K562 (cell line): Measurements from ENCODE around the gene CCND3. TPM values are rescaled to one million over a fixed set of nuclear protein-coding genes. Genes with fewer than 3 reads are reported as not detected.

Experiments
- CCAR2 ChIP-seq: fragments of 200-400 bp; formaldehyde crosslinking; IDR thresholded peaks from 2 replicates; pipeline ENCODE4 v1.6.1; 2017; ENCODE audit warnings: mild to moderate bottlenecking, low read depth, low read length
- FOXA1 ChIP-seq: fragments of 450-650 bp; IDR thresholded peaks from 2 replicates; pipeline ENCODE4 v1.6.1; 2016; ENCODE audit warnings: mild to moderate bottlenecking, borderline replicate concordance
- HOMEZ ChIP-seq: fragments of 250-450 bp; sonication (Bioruptor Pico); IDR thresholded peaks from 2 replicates; pipeline ENCODE4 v1.4.0; 2020; ENCODE audit warnings: mild to moderate bottlenecking, moderate library complexity
- IFI16 ChIP-seq: fragments of 250-450 bp; sonication (Bioruptor Pico); IDR thresholded peaks from 2 replicates; pipeline ENCODE4 v2.1.2; 2022; ENCODE audit warnings: mild to moderate bottlenecking, inconsistent platforms
- MCM3 ChIP-seq: fragments of 450-650 bp; IDR thresholded peaks from 2 replicates; pipeline ENCODE4 v1.6.1; 2016
- NCOA4 ChIP-seq: fragments of 450-650 bp; IDR thresholded peaks from 2 replicates; pipeline ENCODE4 v1.6.1; 2018; ENCODE audit warnings: mild to moderate bottlenecking; ENCODE audit not compliant: partially characterized antibody
- NELFE ChIP-seq: IDR thresholded peaks from 2 replicates; pipeline ENCODE4 v1.6.1; 2011; ENCODE audit warnings: mild to moderate bottlenecking; ENCODE audit not compliant: insufficient read depth, insufficient read length
- NONO ChIP-seq, 2 experiments: fragments of 200-400 bp in 1 of 2; fragments of 450-650 bp in 1 of 2; formaldehyde crosslinking in 1 of 2; IDR thresholded peaks; 2 replicates each; pipeline ENCODE4 v1.6.1; 2017; ENCODE audit warnings: low read depth in 2 of 2, mild to moderate bottlenecking in 2 of 2, moderate library complexity in 2 of 2, low read length in 1 of 2
- NR4A1 ChIP-seq, 2 experiments: fragments of 250-450 bp in 1 of 2; fragments of 450-650 bp in 1 of 2; sonication (Bioruptor Pico) in 1 of 2; IDR thresholded peaks; 2 replicates each; pipeline versions ENCODE4 v1.4.0 to v1.6.1; 2016 to 2020; ENCODE audit warnings: mild to moderate bottlenecking in 2 of 2, missing compliant biosample characterization in 1 of 2, missing genetic modification characterization in 1 of 2, moderate library complexity in 1 of 2
- PKNOX1 ChIP-seq: fragments of 450-650 bp; IDR thresholded peaks from 2 replicates; pipeline ENCODE4 v1.6.1; 2016
- PML ChIP-seq: IDR thresholded peaks from 2 replicates; pipeline ENCODE4 v1.6.1; 2012; ENCODE audit warnings: low read length, inconsistent platforms
- POLR3A ChIP-seq: IDR thresholded peaks from 2 replicates; pipeline ENCODE4 v1.6.1; 2011; ENCODE audit warnings: borderline replicate concordance, mild to moderate bottlenecking, moderate library complexity; ENCODE audit not compliant: insufficient read length, insufficient read depth; ENCODE audit errors: extremely low read depth
- SIN3A ChIP-seq, 2 experiments: fragments of 150-350 bp in 1 of 2; IDR thresholded peaks; 2 replicates each; pipeline ENCODE4 v1.6.1; 2011 to 2016; ENCODE audit warnings: borderline replicate concordance in 2 of 2, low read depth in 2 of 2, low read length in 2 of 2, mild to moderate bottlenecking in 2 of 2, moderate library complexity in 2 of 2; ENCODE audit not compliant: control insufficient read depth in 1 of 2
- SMAD3 ChIP-seq: fragments of 450-650 bp; formaldehyde crosslinking; conservative IDR thresholded peaks from 2 replicates; pipeline ENCODE4 v1.4.0; 2020; ENCODE audit warnings: mild to moderate bottlenecking
- SMARCC2 ChIP-seq: fragments of 450-650 bp; IDR thresholded peaks from 2 replicates; pipeline ENCODE4 v1.6.1; 2017; ENCODE audit warnings: antibody characterized with exemption, moderate library complexity, mild to moderate bottlenecking, low read depth
- SRF ChIP-seq, 2 experiments: fragments of 250-450, 450-650 bp in 1 of 2; sonication (Bioruptor Pico) in 1 of 2; sonication (generic) in 1 of 2; formaldehyde crosslinking; IDR thresholded peaks; 2 replicates each; pipeline versions ENCODE4 v1.5.0 to v1.5.1; 2020 to 2022; ENCODE audit warnings: mild to moderate bottlenecking in 1 of 2, missing genetic modification reagents in 1 of 2
- ZBTB5 ChIP-seq: fragments of 450-650 bp; IDR thresholded peaks from 2 replicates; pipeline ENCODE4 v1.6.1; 2017; ENCODE audit warnings: antibody characterized with exemption
- ZNF41 ChIP-seq: fragments of 250-450 bp; sonication (Bioruptor Pico); conservative IDR thresholded peaks from 2 replicates; pipeline ENCODE4 v1.4.0; 2020; ENCODE audit warnings: mild to moderate bottlenecking
- polyA plus RNA-seq, 8 experiments: library from polyadenylated mRNA; depleted of rRNA in 4 of 8; stranded (reverse) in 5 of 8; unstranded in 3 of 8; fragments of >200 nt; fragmentation: Nextera tagmentation in 2 of 8; fragmentation: Illumina TruSeq in 1 of 8; extraction: Ambion mirVana in 2 of 8; extraction: Trizol in 1 of 8; gene quantifications; 2 replicates each; pipeline versions ENCODE4 v1.2.1 to v1.2.3, GENCODE V29; 2011 to 2014; ENCODE audit warnings: inconsistent platforms in 1 of 8, missing spikeins in 1 of 8
- total RNA-seq, 7 experiments: library from RNA; depleted of rRNA in 6 of 7; stranded (reverse); fragments of >200 nt in 6 of 7; fragmentation: Illumina TruSeq in 2 of 7; extraction: Trizol in 2 of 7; gene quantifications; 2 replicates each; pipeline versions ENCODE4 v1.2.1 to v1.2.3, GENCODE V29; 2011 to 2021; ENCODE audit warnings: low replicate concordance in 1 of 7
- TF ChIP-seq, protein P1 (sequence below): fragments of 450-650 bp; IDR thresholded peaks from 2 replicates; pipeline ENCODE4 v1.6.1; 2016; ENCODE audit warnings: low read depth, mild to moderate bottlenecking, moderate library complexity
- TF ChIP-seq, protein P2 (sequence below): IDR thresholded peaks from 2 replicates; pipeline ENCODE4 v1.6.1; 2016; ENCODE audit warnings: missing genetic modification characterization, missing compliant biosample characterization

Gene CCND3
- total and polyA plus RNA-seq, 9 of the 15 experiments (the other 6 are each of a cell fraction or from before 2014, with no cell fraction given), result 21.5 to 204 (median 97.4) TPM

DNA sequence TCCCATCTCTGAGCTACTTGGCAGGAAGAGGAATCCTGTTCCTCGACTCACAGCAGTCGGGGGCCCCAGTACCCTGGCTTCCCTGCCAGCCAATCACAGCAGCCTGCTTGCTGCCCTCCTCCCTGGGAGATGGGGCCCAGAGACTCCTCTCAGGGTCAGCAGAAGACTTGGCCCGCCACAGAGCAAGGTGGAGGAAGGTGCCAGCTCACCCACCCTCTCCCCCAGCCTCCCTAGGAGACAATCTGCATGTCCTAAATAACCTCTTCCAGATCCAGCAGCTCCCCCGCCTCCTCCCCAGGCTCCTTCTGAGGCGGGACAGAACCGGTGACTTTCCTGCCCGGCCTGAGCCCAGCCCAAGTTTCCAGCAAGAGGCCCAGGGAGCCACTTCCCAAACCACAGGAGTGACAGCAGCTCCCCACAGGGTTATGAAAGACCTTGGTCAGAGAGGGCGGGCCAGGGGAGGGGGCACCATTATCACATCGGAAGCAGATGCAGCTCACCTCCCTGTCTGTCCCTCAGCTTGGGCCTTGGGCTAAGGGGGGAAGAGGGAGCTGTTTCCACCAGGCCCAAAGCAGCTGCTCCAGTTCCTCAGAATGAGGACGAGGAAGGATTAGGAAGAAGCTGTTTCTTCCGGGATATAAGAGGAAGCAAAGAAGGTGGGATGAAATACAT lies 2.3 kb downstream of the CCND3 start (continued):
- TF ChIP-seq PKNOX1 (peak; percentile 97), IFI16 (CRISPR knock-in tag) (no peak), NONO (IDR thresholded peaks at IDR 0.05; ENCODE audit: low read depth in 2 of 2, low read length in 1 of 2) (no peak), POLR3A (no peak), NR4A1 (CRISPR knock-in tag; IDR thresholded peaks at IDR 0.05) (no peak), NR4A1 (tag; IDR thresholded peaks at IDR 0.05) (no peak), CCAR2 (no peak), HOMEZ (CRISPR knock-in tag) (no peak), SMAD3 (0 out of 2 replicates have a peak, but pooled peaks have one; percentile 36), NELFE (no peak), ZBTB5 (no peak), SIN3A (IDR thresholded peaks at IDR 0.05; ENCODE audit: borderline replicate concordance in 2 of 2, control insufficient read depth in 1 of 2, low read depth in 2 of 2, low read length in 2 of 2) (peak in 1 of 2 experiments; percentile 82; a peak in 2 of 4 replicates), NCOA4 (no peak), SMARCC2 (no peak; the same call in 1 of the 2 replicates), MCM3 (no peak), ZNF41 (CRISPR knock-in tag) (no peak), SRF (CRISPR knock-in tag; IDR thresholded peaks at IDR 0.05) (peak in 1 of 2 experiments; percentile 81; a peak in 1 of 4 replicates), FOXA1 (no peak), PML (peak; percentile 43; the same call in 1 of the 2 replicates)
- TF ChIP-seq, protein P1, sequence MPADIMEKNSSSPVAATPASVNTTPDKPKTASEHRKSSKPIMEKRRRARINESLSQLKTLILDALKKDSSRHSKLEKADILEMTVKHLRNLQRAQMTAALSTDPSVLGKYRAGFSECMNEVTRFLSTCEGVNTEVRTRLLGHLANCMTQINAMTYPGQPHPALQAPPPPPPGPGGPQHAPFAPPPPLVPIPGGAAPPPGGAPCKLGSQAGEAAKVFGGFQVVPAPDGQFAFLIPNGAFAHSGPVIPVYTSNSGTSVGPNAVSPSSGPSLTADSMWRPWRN, result 0 out of 2 replicates have a peak, but pooled peaks have one; percentile 22
- TF ChIP-seq, protein P2, sequence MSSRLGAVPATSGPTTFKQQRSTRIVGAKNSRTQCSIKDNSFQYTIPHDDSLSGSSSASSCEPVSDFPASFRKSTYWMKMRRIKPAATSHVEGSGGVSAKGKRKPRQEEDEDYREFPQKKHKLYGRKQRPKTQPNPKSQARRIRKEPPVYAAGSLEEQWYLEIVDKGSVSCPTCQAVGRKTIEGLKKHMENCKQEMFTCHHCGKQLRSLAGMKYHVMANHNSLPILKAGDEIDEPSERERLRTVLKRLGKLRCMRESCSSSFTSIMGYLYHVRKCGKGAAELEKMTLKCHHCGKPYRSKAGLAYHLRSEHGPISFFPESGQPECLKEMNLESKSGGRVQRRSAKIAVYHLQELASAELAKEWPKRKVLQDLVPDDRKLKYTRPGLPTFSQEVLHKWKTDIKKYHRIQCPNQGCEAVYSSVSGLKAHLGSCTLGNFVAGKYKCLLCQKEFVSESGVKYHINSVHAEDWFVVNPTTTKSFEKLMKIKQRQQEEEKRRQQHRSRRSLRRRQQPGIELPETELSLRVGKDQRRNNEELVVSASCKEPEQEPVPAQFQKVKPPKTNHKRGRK, result no peak
